Astrocyte (in vitro differentiated cells and primary cell): Measurements from ENCODE around the gene SNRPD1.

Experiments
- EZH2 ChIP-seq: IDR thresholded peaks from 2 replicates; pipeline ENCODE4 v1.6.1; 2012; ENCODE audit warnings: mild to moderate bottlenecking, low read length, inconsistent platforms; ENCODE audit not compliant: insufficient read depth
- TF ChIP-seq, protein P1 (sequence below): IDR thresholded peaks from 2 replicates; pipeline ENCODE4 v1.5.1; 2011; ENCODE audit warnings: low read depth, mild to moderate bottlenecking, inconsistent platforms, low read length, moderate library complexity; ENCODE audit not compliant: insufficient read depth

DNA sequence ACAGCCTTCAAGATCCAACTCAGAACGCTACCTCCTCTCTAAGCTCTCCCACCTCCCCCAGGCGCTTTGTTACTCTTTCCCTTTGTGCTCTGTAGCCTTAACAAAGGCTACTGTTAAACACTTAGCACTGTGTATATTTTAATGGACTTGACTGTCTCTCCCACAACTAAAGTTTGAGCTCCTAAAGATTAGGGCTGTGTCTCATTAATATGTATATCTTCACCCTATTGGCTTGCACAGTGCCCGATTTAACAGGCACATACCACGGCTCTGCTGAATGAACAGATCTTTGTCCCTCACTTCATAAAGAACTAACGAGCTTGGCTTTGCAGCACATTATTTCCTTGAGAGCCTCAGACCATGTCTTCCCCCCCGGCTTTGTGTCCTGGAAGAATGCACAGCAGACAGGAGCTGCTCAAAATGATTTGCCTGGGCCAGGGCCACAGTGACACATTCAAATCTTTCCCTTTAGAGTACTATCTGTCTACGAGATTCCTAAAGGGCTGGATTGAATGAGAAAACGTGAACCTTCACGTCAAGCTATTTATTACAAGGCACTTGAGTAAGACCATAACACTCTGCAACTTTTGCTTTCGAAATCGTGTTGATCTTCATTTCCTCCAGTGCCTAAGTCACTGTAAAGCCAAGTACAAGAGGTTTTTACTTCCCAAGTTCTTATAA, 70.4 kb downstream of the SNRPD1 start:
- TF ChIP-seq, protein P1, sequence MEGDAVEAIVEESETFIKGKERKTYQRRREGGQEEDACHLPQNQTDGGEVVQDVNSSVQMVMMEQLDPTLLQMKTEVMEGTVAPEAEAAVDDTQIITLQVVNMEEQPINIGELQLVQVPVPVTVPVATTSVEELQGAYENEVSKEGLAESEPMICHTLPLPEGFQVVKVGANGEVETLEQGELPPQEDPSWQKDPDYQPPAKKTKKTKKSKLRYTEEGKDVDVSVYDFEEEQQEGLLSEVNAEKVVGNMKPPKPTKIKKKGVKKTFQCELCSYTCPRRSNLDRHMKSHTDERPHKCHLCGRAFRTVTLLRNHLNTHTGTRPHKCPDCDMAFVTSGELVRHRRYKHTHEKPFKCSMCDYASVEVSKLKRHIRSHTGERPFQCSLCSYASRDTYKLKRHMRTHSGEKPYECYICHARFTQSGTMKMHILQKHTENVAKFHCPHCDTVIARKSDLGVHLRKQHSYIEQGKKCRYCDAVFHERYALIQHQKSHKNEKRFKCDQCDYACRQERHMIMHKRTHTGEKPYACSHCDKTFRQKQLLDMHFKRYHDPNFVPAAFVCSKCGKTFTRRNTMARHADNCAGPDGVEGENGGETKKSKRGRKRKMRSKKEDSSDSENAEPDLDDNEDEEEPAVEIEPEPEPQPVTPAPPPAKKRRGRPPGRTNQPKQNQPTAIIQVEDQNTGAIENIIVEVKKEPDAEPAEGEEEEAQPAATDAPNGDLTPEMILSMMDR, result no peak
- no peak for TF ChIP-seq EZH2
